Measurements from ENCODE around the gene CHPT1. TPM values are rescaled to one million over a fixed set of nuclear protein-coding genes. Genes with fewer than 3 reads are reported as not detected.

Gene CHPT1
- total RNA-seq, 1 experiment from 2014 or later = 58.9 TPM

GRCh38 chr12:101685092-101685491, 12.3 kb upstream of the CHPT1 start:
- DNase-seq (ENCODE audit: low spot score) = no peak

DNA sequence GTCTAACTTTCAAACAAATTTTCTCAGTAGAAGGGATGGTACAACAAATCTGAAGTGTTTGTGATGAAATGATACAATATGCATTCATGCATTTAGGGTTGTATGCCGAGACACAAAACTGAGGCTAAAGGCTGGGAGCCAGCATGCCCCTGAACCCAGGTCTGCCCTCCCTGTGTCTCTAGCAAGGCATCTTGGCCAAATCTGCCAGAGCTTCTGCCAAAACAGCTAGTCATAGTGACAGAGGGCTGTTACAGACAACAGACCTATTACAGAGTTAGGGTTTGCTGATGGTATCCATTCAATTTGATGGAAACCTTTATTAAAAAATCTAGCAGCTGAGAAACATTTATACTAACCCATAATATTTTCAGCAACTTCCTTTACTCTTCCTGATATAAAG, 11.3 kb upstream of the CHPT1 start:
- DNase-seq (ENCODE audit: low spot score) = no peak

GRCh38 chr12:101690544-101691098, 6.8 kb upstream of the CHPT1 start:
- no peak for DNase-seq (ENCODE audit: low spot score)

- DNase-seq (ENCODE audit: low spot score) = no peak
Measured at GRCh38 chr12:101691503-101692096, 5.8 kb upstream of the CHPT1 start.

- DNase-seq (ENCODE audit: low spot score) = no peak
Measured at GRCh38 chr12:101694297-101694848, 3.1 kb upstream of the CHPT1 start.

DNA sequence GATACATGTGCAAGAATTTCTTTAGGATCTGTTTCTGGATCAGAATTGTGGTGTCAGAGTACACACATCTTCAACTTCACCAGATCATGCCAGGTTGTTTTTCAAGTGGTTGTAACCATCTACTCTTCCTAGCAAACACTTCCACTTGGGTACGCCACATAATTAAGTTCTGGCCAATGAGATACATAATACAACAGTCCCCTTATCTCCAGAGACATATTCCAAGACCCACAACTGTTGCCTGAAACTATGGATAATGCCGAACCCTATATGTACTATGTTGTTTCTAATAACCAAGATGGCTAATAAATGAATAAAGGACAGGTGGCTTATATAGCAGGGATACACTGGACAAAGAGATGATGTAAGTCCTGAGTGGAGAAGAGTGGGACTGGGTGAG, 2.5 kb upstream of the CHPT1 start:
- no peak for DNase-seq (ENCODE audit: low spot score)

DNA sequence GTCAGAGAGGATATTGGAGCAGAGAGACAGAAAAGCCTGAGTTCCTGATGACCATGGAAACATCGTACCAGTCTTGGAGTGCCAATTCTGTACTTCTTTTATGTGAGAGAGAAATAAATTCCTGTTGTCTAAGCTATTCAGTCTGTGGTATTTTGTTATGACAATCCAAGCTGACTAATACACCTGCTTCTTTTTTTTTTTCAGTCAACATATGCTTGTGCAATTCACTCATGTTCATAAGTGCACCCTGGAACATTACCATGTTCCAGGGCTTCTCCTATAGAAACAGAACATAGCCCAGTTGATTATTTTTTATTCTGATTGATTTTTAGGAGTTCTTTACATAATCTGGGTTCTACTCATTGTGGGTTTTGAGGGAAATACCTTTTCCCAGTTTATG, 1.7 kb upstream of the CHPT1 start:
- DNase-seq (ENCODE audit: low spot score) = no peak

DNA sequence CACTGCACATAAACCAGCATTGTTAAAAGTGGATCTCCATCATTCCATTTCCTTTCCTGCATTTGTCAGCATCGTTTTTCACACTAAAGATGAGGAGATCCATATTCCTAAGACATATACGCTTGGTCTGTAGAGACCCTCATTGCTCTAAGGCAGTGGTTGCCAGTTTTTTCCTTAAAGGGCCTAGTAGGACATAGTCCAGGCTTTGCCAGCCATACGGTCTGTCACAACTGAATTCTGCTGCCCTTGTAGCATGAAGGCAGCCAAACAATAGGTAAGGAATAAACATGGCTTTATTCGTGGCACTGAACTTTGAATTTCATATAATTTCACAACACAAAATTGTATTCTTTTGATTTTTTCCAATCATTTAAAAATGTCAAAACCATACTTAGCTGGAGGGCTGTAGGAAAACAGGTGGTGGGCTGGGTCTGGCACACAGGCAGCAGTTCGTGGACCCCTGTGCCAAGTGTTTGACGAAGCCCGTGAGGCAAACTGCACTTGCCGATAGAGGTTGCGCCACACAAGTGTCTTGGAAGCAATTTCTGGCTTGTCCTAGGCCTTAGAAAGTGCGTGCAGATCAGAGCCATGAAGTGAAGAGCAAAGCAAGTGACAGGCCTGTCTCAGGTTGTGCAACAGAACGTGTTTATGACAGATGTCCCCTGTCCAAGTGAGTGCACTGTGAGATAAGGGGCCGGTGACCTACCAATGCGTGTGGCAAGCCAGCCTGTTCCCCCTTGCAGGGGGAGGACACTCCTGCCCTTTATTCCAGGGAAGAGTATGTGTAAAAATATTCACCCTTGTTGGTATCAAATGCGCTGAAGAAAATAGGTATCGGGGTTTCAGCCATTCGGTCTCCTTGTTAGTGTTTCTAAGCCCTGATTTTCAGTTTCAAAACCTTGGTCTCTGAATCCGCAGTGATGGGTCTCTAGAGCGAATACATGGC, 916 bp upstream of the CHPT1 start:
- DNase-seq (ENCODE audit: low spot score) = no peak

DNA sequence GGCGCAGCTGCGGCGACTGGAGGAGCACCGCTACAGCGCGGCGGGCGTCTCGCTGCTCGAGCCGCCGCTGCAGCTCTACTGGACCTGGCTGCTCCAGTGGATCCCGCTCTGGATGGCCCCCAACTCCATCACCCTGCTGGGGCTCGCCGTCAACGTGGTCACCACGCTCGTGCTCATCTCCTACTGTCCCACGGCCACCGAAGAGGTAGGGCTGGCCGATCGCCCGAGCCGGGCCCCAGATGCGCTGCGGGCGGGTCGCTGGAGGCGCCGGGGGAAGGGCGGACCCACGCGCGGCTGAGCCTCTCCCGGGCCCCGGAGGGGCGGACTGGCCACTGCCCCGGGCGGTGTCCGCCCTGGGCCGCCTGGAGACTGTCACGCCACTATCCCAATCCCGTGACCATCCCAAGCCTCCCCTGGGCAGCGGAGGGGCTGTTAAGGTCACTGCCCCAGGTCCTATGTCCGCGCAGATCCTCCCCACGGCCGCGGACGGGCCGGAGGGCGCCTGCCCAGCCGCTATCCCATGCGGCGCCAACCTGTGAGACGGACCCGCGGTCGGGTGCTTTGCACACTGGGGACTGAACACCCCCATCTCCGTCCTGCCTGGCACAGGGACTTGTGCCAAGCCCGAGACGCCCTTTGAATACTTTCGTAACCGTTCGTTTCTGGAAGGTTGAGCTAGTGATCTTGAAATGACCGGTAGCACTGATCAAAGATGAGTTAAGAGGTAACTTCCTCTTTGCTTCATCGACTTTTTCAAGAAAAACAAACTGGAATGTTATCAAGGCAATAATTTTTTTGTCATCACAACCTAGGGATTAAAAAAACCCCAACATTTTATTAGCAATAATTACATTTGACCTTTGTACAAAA, 725 bp downstream of the CHPT1 start:
- no peak for DNase-seq (ENCODE audit: low spot score)

GRCh38 chr12:101698800-101699347, 1.4 kb downstream of the CHPT1 start:
- no peak for DNase-seq (ENCODE audit: low spot score)

GRCh38 chr12:101700299-101700820, 2.9 kb downstream of the CHPT1 start:
- no peak for DNase-seq (ENCODE audit: low spot score)

GRCh38 chr12:101703487-101703886, 6.0 kb downstream of the CHPT1 start:
- no peak for DNase-seq (ENCODE audit: low spot score)

GRCh38 chr12:101706403-101706802, 9.0 kb downstream of the CHPT1 start:
- no peak for DNase-seq (ENCODE audit: low spot score)

DNA sequence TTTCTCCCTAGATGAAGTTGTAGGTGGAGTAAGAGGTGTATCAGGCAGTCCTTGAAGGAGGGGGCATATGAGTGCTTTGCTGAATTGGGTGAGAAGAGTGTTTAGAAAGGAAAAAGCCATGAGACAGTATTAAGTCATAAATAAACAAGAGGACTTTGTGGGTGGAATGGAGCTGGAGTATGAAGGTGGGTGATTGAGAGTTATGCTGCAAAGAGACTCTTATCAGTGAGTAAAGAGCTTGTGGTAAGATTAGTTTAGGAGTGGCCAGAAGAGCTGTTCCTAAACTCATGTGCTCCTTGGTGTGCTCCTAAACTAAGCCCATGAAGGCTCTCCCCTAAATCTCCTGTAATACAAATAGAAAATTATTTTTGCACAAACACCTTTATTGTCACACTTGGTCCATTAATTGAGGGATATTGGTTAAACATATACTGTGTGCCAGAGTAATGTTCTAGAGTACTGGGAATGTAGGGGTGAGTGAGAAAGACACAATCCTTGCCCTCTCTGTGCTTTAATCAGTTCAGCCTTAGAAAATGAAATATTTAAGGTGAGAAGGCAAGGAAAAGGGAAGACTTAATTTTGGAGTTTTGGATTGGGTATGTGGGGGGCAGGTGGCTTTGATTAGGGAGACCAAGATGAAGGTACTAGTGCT, 9.8 kb downstream of the CHPT1 start:
- DNase-seq (ENCODE audit: low spot score) = peak; percentile 16

- DNase-seq (ENCODE audit: low spot score) = no peak
Measured at GRCh38 chr12:101710288-101710687, 12.8 kb downstream of the CHPT1 start.

DNA sequence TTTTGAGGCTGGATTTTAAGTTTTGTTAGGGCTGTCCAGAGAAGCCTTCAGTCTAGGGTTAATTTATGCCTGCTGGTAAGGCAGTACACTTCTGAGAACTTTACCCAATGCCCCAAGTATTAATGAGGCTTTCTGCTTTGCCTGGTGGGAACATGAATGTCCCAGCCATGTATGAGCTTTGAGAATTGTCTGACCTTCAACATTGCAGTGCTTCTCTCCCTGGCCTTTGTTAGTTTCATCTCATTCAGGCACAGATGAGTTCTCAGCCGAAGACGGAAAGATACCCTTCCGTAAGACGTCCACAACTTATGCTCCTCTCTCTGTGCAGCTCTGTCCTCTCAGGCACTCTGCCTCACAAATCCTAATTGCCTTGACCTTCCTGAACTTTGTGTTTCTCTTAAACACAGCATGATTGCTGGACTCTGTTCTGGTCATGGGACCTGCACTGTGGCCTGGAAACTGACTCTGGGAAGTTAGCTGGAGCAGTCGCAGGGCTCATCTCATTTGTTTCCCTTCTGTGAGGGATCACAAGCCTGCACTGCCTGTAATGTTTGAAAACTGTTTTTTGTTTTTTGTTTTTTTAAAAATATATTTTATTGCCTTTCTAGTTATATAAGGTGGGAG, 15.7 kb downstream of the CHPT1 start:
- no peak for DNase-seq (ENCODE audit: low spot score)

GRCh38 chr12:101713930-101714329, 16.5 kb downstream of the CHPT1 start:
- no peak for DNase-seq (ENCODE audit: low spot score)

DNA sequence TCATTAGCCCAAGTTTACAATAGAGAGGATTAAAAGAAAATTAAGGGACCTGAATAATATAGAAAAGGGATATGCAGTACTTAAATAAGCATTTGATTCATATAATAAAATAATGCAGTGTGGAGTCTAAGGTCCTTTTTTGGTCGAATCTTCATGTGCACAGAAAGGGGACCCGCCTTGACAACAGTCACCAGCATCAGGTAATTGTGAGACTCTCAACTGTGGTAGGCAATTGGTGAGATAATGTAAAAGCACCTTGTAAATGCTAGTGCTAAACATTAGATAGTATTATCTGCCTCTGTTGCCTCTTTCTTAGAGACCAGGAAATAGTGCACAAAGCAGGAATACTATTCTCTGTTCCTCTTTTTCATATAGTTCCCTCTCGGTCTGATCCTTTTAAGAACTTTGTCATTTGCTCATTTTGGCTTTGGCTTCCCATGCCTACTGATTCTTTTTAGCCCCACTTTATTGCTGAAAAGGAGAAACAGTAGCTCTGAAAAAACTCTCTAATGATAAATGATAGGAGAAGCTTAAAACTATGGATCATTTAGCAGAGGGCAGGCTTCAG, 17.5 kb downstream of the CHPT1 start:
- DNase-seq (ENCODE audit: low spot score) = no peak

DNA sequence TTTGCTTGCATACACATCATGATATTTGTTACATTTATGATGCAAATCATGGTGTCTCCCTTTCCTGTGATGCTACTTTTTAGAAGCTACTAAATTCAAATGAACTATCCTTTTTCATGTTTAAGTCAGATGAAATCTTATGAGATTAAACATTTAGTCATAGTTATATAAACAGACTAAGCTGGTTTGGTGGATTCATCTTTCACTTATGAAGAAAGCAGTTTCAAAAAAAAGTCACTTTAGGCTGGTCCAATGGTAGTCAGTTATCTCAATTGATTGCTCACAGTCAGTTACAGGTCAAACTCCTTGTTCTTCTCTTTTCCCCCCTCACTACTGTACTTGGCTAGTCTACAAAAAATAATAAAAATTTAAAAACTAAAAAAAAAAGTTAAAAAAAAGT, 22.1 kb downstream of the CHPT1 start:
- no peak for DNase-seq (ENCODE audit: low spot score)

- DNase-seq (ENCODE audit: low spot score) = no peak
Measured at GRCh38 chr12:101720118-101720517, 22.7 kb downstream of the CHPT1 start.
